HG03342 (cell line): Measurements from ENCODE around the gene DIP2A.

ENCODE experiments used
- ATAC-seq: cut with Tn5 transposase; IDR thresholded peaks from one replicate; pipeline ENCODE4 v1.9.1; 2021; ENCODE audit warnings: mild to moderate bottlenecking, moderate library complexity; ENCODE audit not compliant: unreplicated experiment

Gene DIP2A

DNA sequence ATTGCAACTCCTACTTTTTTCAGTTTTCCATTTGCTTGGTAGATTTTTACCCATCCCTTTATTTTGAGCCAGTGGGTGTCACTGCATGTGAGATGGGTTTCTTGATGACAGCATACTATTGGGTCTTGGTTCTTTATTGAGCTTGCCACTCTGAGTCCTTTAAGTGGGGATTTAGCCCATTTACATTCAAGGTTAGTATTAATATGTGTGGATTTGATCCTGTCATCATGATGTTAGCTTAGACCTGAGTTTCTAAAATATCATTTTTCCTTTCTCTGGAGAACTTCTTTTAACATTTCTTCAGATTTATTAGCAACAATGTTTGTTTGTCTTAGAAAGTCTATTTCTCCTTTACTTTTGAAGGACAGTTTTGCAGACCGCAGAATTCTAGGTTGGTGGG is 158.0 kb downstream of the DIP2A start:
- ATAC-seq = no peak

DNA sequence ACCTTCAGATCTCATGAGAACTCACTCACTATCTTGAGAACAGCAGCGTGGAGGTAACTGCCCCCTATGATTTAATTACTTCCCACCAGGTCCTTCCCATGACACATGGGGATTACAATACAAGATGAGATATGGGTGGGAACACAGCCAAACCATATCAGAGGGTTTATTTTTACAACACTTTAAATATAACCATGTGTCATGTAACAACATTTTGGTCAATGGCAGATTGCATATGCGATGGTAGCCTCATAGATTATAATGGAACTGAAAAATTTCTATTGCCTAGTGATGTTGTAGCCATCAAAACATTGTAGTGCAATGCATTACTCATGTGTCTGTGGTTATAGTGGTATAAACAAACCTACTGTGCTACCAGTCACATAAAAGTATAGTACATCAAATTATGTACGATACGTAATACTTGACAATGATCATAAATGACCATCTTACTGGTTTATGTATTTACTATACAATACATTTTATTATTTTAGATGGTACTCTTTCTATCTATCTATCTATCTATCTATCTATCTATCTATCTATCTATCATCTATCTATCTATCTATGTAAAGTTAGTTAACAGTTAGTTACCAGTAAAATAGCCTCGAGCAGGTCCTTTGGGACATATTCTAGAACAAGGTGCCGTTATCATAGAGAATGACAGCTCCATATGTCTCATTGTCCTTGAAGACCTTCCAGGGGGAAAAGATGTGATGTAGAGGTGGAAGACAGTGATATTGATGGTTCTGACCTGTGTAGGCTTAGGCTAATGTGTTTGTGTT is 158.8 kb downstream of the DIP2A start:
- no peak for ATAC-seq

DNA sequence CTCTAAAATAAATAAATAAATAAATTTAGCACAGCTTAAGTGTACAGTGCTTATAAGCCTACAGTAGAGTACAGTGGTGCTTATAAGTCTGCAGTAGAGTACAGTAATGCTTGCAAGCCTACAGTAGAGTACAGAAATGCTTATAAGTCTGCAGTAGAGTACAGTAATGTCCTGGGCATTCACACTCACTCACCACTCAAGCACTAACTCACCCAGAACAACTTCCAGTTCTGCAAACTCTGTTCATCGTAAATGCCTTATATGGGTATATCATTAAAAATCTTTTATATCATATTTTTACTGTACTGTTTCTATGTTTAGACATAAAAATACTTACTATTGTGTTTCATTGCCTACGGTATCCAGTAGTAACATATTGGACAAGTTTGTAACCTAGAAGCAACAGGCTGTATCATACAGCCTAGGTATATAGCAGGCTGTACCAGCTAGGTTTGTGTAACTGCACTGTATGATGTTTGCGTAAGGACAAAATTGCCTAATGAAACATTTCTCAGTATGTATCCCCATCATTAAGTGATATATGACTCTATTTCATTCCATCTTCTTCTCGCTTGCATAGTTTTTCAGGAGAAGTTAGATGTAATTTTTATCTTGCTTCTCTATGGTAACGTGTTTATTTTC is 160.2 kb downstream of the DIP2A start:
- ATAC-seq = no peak
